NCI-H2171 treated with DMSO at 0.1 percent for 48 hours (cell line): Measurements from ENCODE around the gene ERC2.
A peak's percentile ranks its signal among the peaks of the same experiment; 100 is the strongest.

ENCODE experiments used
- DNase-seq: peaks from one replicate; lab custom pipeline; 2025; lab: John Stamatoyannopoulos, UW

ERC2 gene

DNA sequence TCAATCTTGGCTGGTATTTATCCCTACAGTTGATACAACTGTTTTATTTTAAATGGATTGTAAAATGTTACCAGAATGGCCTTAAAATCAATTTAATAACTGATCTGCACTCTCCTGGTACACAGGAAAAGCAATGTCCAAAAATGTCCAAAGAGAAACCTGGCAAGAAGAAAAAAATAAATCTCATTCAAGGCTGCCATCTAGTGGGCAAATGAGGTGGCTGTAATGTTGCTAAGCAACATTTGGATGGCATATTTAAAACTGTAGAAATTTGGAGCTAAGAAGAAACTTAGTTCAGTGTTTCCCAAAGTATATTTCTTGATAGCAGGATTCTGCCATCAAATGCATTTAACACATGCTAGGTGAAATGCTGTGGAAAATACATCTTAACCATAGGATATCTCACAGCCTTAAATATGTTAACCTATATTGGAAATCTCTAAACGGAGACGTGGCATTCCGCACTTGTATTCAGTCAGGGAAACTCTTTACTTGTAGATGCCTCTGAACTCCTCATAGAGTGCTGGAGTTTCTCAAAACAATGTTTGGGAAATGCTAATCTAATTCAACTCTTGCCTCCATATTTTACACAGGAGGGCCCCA lies 216.8 kb downstream of the ERC2 start:
- DNase-seq: peak; percentile 40

- DNase-seq: no peak
Measured at GRCh38 chr3:56248021-56248420, 220.2 kb downstream of the ERC2 start.

GRCh38 chr3:56238299-56238698 lies 230.0 kb downstream of the ERC2 start:
- DNase-seq: peak; percentile 87

DNA sequence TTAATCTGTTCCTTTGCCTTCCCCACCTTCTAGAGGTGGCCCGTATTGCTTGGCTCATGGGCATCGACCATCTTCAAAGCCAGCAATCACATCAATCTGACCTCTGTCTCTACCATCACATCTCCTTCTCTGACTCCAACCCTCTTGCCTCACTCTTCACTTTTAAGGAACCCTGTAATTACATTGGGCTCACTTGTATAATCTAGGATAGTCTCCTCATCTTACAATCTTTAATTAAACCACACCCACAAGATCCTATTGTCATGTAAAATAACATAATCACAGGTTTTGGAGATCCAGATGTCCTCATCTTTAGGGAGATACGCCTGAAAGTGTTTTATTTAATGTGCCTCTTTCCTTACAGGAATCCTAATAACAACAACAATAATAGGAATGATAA lies 234.5 kb downstream of the ERC2 start:
- no peak for DNase-seq

DNA sequence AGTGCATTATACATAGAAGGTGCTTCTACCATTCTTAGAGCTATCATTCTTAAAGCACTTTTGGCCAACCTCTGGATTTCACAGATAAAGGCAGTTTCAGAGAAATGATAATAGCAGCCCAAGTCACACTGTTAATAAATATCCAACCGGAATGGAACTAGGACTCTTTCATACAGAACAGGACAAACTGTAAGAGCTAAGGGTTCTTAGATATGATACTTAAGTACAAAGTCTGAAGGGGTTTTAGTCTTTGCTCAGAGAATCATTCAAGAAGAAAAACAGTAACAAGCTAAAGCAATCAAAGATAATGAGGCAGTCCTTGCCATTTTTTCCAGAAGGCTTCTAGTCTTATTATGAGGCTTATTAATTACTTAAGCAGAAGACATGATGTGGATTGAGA lies 239.0 kb downstream of the ERC2 start:
- DNase-seq: no peak

- no peak for DNase-seq
Measured at GRCh38 chr3:56222866-56223265, 245.4 kb downstream of the ERC2 start.

GRCh38 chr3:56219894-56220805 lies 248.1 kb downstream of the ERC2 start:
- no peak for DNase-seq

GRCh38 chr3:56209982-56210751 lies 258.1 kb downstream of the ERC2 start:
- no peak for DNase-seq

DNA sequence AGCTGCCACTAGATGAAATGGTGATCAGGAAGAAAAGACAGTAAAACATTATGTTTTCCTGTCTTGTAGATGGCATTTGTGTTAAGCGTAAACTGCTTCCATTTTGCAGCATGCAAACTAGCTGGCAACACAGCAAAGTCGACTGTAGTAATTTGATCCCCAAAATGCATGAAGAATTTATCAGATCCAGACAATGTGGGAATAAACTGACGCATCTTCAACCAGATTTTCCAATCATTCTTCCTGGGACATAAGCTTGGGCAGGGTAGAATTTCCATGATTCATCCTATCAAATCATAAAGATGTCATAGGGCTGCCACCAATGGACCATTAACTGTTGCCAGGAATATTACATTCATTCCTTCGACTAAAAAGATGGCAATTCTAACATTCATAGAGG lies 260.3 kb downstream of the ERC2 start:
- DNase-seq: no peak

- no peak for DNase-seq
Measured at GRCh38 chr3:56205406-56205805, 262.9 kb downstream of the ERC2 start.

- DNase-seq: no peak
Measured at GRCh38 chr3:56202997-56203396, 265.3 kb downstream of the ERC2 start.

DNA sequence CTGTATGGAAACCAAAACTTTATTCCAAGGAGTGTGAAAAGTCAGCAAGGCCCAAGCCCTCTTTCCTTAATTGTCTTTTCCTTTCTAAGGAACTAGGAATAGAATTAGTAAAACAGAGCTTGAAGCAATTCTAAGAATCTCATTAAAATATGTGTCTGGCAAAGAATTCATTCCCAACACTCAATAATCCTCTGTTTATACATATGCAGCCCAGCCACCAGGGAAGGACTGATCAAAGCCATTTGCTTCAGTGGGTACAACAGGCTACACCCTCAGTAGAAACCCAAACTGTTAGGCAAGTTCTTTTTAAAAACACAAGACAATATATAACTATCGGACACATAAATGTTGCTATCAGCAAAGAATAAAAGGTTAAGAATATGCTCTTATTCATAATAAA lies 266.9 kb downstream of the ERC2 start:
- no peak for DNase-seq

- DNase-seq: no peak
Measured at GRCh38 chr3:56200251-56200650, 268.0 kb downstream of the ERC2 start.

GRCh38 chr3:56197991-56198390 lies 270.3 kb downstream of the ERC2 start:
- no peak for DNase-seq

GRCh38 chr3:56197259-56197965 lies 270.9 kb downstream of the ERC2 start:
- no peak for DNase-seq

GRCh38 chr3:56196700-56197099 lies 271.6 kb downstream of the ERC2 start:
- no peak for DNase-seq

DNA sequence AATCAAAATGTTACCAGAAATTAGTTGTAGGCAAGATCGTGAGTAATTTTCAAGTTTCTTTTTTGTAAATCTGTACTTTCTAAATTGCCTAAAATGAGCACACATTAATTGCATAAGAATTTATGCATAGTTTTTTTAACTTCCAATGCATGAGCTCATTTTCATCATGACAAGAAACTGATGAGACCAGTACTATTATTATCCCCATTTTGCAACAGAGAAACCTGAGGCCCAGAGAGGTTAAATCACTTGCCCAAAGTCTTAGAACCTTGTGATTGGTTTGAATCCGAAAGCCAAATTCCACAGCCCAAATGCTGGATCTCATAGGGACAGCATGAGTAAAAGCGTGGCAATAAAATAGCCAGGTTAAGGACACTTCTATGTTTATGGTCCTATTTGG lies 274.7 kb downstream of the ERC2 start:
- DNase-seq: no peak

GRCh38 chr3:56192001-56192400 lies 276.3 kb downstream of the ERC2 start:
- no peak for DNase-seq

- peak; percentile 60 for DNase-seq
Measured at GRCh38 chr3:56190771-56191305, 277.4 kb downstream of the ERC2 start.

DNA sequence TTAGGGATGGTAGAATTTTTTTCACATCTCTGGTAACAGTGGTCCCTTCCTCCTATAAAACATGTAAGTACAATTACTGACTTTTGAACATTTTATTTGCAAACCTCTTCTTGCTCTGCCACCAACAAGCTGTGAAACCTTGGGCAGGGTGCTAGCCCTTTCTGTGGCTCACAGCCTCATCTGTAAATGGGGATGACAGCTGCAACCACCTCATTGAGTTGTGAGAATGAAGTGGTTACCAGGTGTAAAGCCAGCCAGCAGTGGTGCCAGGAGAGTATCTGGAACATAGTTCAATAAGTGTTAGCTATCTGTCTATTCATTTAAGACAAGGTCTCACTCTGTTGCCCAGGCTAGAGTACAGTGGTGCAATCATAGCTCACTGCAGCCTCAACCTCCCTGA lies 278.1 kb downstream of the ERC2 start:
- DNase-seq: no peak

DNA sequence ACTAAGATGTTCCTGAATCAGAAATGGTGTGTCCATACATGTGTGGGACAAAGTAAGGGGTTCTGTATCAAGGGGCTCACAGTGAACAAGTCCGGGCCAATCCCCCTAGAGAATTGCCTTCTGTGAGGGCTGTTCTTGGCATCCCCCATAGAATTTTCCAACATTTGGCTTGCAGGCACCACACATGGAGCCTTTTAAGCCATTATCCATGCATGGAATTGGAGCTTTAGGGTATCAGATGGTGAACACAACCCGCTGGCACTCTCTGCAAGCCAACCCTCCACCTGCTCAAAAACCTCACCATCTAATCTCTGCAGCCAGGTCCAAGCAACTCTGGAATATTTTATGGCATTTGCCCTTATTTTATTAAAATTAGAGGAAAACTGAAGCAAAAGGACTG lies 278.7 kb downstream of the ERC2 start:
- DNase-seq: peak; percentile 43

DNA sequence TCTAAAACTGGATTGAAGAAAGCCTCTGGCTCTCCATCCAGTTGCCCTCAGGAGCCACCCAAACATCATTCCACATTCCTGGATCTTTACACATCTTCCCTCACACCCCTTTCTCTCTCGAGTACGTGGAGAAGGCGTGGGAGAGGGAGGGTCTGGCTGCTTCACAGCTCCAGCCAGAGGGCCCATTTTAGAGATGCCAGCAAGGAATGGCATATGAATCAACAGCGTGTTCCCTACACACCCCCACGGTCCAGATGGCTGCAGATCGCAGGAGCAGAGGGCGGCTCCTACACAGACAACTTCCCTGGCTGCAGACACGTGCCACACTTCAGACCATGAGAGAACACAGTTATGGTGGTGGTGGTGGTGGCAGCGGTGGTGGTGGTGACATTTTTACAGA lies 280.1 kb downstream of the ERC2 start:
- peak; percentile 1 for DNase-seq
